Activated T-cell treated with anti-CD3 and anti-CD28 coated beads, Interleukin-2, amount 50 U/mL, for 24 hours (primary cell): ENCODE results near the gene MGAT4C.
"Not testable (repeated sequence)": the region's sequence is repeated elsewhere in the genome, so short reads cannot be mapped to it uniquely, and the experiment has no call there.

ENCODE experiments used
- DNase-seq: peaks from one replicate; pipeline ENCODE4 v3.0.0-alpha.2; 2020
- H3K27ac Mint-ChIP-seq: 2 replicates; pipeline ENCODE4 v1.8.0; 2020; ENCODE audit warnings: mild to moderate bottlenecking, mixed read lengths
- H3K27me3 Mint-ChIP-seq: 2 replicates; pipeline ENCODE4 v1.8.0; 2020; ENCODE audit warnings: mixed read lengths
- H3K36me3 Mint-ChIP-seq: 2 replicates; pipeline ENCODE4 v1.8.0; 2020; ENCODE audit warnings: low read depth, mixed read lengths
- H3K4me1 Mint-ChIP-seq: 2 replicates; pipeline ENCODE4 v1.8.0; 2020; ENCODE audit warnings: low read depth, mixed read lengths
- H3K4me3 Mint-ChIP-seq: 2 replicates; pipeline ENCODE4 v1.8.0; 2020; ENCODE audit warnings: mild to moderate bottlenecking, moderate library complexity, mixed read lengths
- H3K9me3 Mint-ChIP-seq: 2 replicates; pipeline ENCODE4 v1.8.0; 2020; ENCODE audit warnings: mixed read lengths

Gene MGAT4C

DNA sequence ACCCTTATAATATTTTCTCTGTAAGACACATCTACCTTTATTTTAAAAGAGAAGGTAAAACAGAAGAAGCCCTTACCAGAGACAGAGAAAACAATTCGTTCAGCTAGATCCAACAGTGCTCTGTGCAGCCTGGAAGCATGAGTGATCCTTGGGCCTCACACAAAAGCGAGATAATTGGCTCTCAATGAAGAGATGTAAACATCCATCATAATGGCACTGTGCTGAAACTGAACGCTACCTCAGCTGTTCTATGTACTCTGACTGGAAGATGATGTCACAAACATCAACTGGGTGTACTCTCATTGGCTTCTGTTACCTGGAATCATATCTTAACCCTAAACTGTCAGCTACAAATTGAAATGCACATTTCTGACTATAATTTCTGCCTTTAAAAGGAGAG, at the start of gene MGAT4C:
MGAT4C (minus strand) TSS at position 229 of the 400 bp plus-strand sequence.
- Mint-ChIP-seq H3K9me3 (no peaks in the 10 kb centered on the region), H3K27ac (no peak within 1 kb of the TSS), H3K27me3 (no peaks in the 10 kb centered on the region), H3K36me3 (no peaks in the 10 kb centered on the region), H3K4me1 (no peaks in the 10 kb centered on the region), H3K4me3 (no peak within 1 kb of the TSS)
- DNase-seq, result no peak

DNA sequence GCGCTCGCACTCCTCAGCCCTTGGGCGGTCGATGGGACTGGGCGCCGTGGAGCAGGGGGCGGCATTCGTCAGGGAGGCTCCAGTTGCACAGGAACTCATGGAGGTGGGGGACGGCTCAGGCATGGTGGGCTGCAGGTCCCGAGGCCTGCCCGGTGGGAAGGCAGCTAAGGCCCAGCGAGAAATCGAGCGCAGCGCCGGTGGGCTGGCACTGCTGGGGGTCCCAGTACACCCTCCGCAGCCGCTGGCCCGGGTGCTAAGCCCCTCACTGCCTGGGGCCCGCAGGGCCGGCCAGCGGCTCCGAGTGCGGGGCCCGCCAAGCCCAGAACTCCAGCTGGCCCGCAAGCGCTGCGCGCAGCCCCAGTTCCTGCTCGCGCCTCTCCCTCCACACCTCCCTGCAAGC, 40.2 kb upstream of the MGAT4C start:
- not testable (repeated sequence) for H3K27me3 Mint-ChIP-seq, H3K27ac Mint-ChIP-seq, H3K9me3 Mint-ChIP-seq, H3K36me3 Mint-ChIP-seq, H3K4me1 Mint-ChIP-seq, DNase-seq, H3K4me3 Mint-ChIP-seq

DNA sequence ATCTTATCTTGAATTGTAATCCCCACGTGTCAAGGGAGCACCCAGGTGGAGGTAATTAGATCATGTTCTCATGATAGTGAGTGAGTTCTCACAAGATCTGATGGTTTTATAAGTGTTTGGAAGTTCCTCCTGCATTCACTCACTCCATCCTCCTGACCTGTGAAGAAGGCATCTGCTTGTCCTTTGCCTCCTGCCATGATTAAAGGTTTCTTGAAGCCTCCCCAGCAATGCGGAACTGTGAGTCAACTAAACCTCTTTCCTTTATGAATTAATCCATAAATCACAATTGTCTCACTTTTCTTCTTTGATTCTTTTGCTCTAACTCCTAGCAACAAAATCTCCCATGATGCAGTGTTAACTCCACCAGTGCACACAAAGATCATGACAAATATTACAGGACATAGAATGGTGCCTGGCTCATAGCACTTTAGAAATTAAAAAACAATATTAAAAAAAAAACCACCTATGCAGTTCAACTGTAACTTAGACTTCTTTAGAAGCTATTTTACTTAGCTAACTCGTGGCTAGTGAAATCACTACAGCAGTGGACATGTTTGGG, 37.6 kb upstream of the MGAT4C start:
- no peaks in the 10 kb centered on the region for H3K4me1 Mint-ChIP-seq
- no peaks in the 10 kb centered on the region for H3K36me3 Mint-ChIP-seq
- no peaks in the 10 kb centered on the region for H3K27me3 Mint-ChIP-seq
- H3K27ac Mint-ChIP-seq, result no peak overlapping the region
- no peak for DNase-seq
- no peak overlapping the region for H3K4me3 Mint-ChIP-seq
- H3K9me3 Mint-ChIP-seq, result no peaks in the 10 kb centered on the region

DNA sequence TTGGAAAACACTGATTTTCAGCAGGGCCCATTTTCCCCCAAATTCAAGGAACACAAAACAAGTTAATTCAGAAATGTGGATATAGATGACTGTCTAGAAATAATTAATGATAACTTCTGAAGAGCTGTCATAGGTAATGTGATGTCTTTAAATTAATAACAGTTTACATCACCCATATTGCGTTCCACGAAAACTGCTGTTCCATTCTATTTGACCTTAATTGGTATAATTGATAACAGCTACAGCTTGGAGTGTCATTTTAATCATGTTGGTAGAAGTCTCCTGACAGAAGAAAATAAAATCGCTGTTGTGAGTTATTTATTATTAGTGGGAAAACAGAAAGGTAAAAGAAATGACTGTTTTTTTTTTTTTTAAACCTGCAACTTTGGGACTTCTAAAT, 36.3 kb upstream of the MGAT4C start:
- Mint-ChIP-seq H3K4me1 (no peaks in the 10 kb centered on the region), H3K36me3 (no peaks in the 10 kb centered on the region), H3K9me3 (no peaks in the 10 kb centered on the region), H3K27me3 (no peaks in the 10 kb centered on the region), H3K27ac (no peak overlapping the region), H3K4me3 (no peak overlapping the region)
- DNase-seq, result no peak

DNA sequence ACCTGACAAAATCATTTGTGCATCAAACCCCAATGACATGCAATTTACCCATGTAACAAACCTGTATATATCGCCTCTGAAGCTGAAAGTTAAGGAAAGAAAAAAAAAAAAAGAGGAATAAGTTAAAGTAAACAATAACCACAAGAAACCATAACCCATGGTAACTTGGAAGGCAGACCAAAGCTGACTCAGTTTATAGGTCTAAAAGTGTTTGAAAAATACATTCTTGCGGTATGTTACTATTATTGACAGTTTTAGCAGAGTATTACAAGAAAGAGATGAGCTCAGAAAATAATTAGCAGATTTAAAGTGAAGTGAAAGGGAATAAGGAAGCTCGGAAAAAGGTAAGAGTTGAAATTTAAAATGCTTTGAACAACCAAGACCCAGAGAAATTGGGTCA, 34.4 kb upstream of the MGAT4C start:
- no peaks in the 10 kb centered on the region for H3K4me1 Mint-ChIP-seq
- H3K27me3 Mint-ChIP-seq, result no peaks in the 10 kb centered on the region
- no peak overlapping the region for H3K4me3 Mint-ChIP-seq
- H3K9me3 Mint-ChIP-seq, result no peaks in the 10 kb centered on the region
- no peak for DNase-seq
- H3K36me3 Mint-ChIP-seq, result no peaks in the 10 kb centered on the region
- no peak overlapping the region for H3K27ac Mint-ChIP-seq

DNA sequence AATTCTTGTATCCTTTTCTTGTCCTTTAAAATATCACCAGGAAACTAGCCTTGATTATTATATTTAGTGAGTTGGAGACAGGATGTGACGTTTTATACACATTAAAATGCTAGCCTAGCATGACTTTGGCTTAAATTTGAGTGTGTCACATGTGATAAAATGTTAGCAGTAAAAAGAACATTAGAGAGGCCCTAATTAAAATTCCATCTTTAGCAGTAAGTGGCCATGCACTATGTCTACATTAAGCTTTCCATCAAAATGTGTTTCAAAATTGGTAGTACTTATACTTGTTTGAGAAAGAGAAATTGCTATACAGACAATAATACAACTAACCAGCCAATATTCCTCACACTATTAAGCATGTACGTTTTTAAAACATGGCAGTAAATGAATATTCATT, 29.9 kb upstream of the MGAT4C start:
- no peak for DNase-seq
- Mint-ChIP-seq H3K36me3 (no peaks in the 10 kb centered on the region), H3K4me1 (no peaks in the 10 kb centered on the region), H3K27me3 (no peaks in the 10 kb centered on the region), H3K4me3 (no peak overlapping the region), H3K9me3 (no peaks in the 10 kb centered on the region), H3K27ac (no peak overlapping the region)

DNA sequence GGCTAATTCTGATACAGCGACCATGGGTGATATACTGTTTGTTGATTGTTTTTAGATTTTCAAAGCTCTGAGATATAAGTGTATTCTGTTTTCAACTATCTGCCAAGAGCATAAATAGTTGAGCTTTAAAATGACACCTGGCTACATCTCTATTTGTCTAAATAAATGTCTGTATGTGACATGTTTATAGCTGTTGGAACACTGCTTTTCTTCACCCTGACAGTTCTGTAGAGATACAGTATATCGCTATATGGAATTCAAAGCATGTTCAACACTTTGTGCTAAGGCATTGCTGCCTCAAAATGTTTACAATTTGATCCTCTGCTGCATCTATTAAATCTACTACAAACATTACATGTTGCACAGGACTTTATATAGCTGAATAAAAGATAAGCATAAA, 27.4 kb upstream of the MGAT4C start:
- H3K4me3 Mint-ChIP-seq, result no peak overlapping the region
- DNase-seq, result no peak
- no peaks in the 10 kb centered on the region for H3K9me3 Mint-ChIP-seq
- no peak overlapping the region for H3K27ac Mint-ChIP-seq
- no peaks in the 10 kb centered on the region for H3K27me3 Mint-ChIP-seq
- H3K4me1 Mint-ChIP-seq, result no peaks in the 10 kb centered on the region
- H3K36me3 Mint-ChIP-seq, result no peaks in the 10 kb centered on the region

DNA sequence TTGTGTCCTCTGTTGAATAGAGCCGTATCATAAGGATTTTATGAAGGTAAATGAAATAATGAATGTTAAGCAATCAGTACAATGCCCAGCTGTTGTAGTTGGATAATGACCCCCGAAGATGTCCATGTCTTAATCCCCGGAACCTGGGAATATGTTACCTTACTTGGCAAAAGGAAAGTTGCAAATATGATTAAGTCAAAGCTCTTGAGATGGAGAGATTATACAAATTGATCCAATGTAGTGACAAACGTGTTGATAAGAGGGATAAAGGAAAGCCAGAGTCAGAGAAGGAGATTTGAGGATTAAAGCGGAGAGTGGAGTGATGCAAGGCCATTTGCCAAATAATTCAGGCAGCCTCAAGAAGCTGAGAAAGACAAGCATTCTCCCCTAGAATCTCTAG, 19.2 kb upstream of the MGAT4C start:
- H3K9me3 Mint-ChIP-seq, result peaks cover 10% of the 10 kb centered on the region
- H3K36me3 Mint-ChIP-seq, result no peaks in the 10 kb centered on the region
- no peak overlapping the region for H3K4me3 Mint-ChIP-seq

DNA sequence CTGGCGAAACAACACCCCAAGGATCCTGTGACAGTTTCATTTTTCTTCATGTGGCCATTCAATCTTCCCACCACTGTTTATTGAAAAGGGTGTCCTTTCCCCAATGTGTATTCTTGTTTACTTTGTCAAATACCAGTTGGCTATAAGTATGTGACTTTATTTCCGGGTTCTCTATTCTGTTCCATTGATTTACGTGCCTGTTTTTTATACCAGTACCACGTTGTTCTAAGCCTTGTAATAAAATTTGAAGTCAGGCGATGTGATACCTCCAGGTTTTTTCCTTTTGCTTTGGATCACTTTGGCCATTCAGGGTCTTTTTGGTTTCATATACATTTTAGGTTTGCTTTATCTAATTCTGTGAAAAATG, 9.1 kb upstream of the MGAT4C start:
- Mint-ChIP-seq H3K4me1 (no peaks in the 10 kb centered on the region), H3K4me3 (no peak overlapping the region), H3K36me3 (no peaks in the 10 kb centered on the region), H3K27ac (no peak overlapping the region), H3K9me3 (peaks cover 8% of the 10 kb centered on the region), H3K27me3 (peaks cover 6% of the 10 kb centered on the region)
- DNase-seq, result no peak

More for the DNA sequence above, 19.2 kb upstream of the MGAT4C start:
- DNase-seq, result no peak
- Mint-ChIP-seq H3K27ac (no peak overlapping the region), H3K27me3 (no peaks in the 10 kb centered on the region), H3K4me1 (no peaks in the 10 kb centered on the region)

DNA sequence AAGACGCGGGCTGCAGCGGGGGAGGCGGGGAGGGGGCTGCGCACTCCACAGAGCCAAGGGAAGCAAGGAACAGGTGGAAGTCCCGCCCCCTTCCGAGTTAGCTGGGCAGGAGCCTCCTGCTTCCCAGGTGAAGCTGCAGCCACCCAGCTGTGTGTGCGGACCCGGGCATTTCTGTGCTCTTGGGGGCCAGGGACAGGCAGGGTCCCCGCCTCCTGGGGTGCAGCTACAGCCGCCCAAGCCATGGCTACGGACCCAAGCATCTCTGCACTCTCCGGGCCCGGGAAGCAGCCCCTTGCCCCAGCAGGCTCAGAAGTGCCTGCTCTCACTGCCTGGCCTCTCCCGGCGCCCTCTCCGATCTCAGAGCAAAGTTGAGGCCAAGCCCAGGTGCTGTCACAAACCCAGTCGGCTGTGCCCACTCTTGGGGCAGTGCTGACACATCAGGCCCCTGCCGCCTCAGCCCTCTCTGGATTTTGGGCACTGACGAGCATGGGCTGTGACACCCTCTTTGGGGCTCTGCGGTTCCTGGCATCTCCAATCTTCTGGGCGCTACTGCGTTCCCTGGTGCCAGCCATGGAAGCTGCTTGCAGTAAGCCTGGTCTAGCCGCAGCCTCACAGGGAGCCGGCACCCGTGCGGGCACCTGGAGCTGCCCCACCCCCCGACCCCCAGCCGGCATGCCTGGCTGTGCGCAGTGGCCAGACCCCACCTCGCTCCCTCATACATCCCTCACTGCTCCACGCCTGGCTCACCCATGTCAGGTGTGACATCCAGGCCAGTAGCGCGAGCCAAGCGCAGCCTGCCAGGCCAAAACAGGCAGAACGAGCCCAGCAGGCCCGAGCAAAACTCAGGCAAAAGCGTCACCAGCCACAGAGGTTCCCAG, 8.5 kb upstream of the MGAT4C start:
- peaks cover 8% of the 10 kb centered on the region for H3K9me3 Mint-ChIP-seq
- no peaks in the 10 kb centered on the region for H3K4me1 Mint-ChIP-seq
- H3K27ac Mint-ChIP-seq, result no peak overlapping the region
- no peak for DNase-seq
- H3K4me3 Mint-ChIP-seq, result no peak overlapping the region
- peaks cover 6% of the 10 kb centered on the region for H3K27me3 Mint-ChIP-seq
- no peaks in the 10 kb centered on the region for H3K36me3 Mint-ChIP-seq

DNA sequence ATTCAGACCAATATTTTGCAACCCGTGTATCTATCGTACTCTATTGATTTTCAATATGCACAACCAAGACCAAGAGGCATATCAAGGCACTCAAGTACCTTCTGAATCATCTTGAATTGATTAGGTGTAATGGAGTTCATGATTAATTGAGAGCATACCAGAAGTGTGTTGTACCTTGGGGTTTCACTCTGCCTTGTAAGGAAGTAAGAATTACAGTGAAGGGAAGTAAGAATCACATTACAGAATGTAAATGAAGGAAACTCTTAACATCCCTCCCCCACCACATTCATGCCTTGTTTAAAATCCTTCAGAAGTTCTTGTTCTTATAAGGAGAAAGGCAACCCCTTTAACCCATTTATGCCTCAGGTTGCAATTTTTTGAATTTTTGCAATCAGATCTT, 5.4 kb upstream of the MGAT4C start:
- peaks cover 6% of the 10 kb centered on the region for H3K27me3 Mint-ChIP-seq
- H3K9me3 Mint-ChIP-seq, result peaks cover 8% of the 10 kb centered on the region
- H3K36me3 Mint-ChIP-seq, result no peaks in the 10 kb centered on the region
- DNase-seq, result no peak
- H3K27ac Mint-ChIP-seq, result no peak overlapping the region
- H3K4me1 Mint-ChIP-seq, result no peaks in the 10 kb centered on the region
- H3K4me3 Mint-ChIP-seq, result no peak overlapping the region

DNA sequence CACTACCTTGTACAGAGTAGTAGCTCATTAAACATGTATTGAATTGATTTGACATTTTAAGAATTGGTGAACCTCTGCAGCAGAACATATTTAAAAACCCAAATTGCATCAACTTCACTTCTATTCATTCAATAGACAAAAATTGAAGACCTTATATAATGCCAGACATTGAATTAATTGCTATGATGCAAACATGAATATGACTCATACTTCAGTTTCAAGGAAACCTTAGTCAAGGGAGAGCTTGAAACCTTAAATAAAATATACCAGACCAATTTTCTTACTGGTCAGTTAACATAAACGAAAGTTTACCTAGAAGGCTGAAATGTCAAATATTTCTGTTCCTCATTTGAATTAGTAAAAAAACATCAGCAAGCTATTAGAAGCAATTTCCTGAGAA, 5.0 kb upstream of the MGAT4C start:
- Mint-ChIP-seq H3K27ac (no peak overlapping the region), H3K4me3 (no peak overlapping the region), H3K36me3 (no peaks in the 10 kb centered on the region), H3K4me1 (no peaks in the 10 kb centered on the region), H3K9me3 (peaks cover 6% of the 10 kb centered on the region), H3K27me3 (peaks cover 6% of the 10 kb centered on the region)
- DNase-seq, result no peak

DNA sequence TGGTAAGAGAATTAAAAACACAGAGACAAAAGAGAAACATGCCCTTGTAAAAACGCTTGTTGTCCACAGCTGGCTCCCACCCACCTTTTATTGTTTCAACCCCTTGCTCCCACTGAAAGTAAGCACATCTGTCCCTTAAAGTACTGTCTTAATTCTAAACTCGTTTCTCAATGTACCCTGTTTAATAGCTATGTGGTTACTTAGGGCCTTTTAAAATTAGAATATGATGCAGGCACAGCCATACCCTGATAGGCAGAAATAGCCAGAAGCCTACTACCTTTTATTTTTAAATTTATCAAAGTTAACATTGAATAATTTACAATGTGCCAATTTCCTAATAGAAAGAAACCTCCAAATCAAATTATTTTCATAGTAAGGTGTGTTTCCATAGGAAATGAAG, 4.0 kb upstream of the MGAT4C start:
- H3K4me1 Mint-ChIP-seq, result no peaks in the 10 kb centered on the region
- no peak for DNase-seq
- no peaks in the 10 kb centered on the region for H3K9me3 Mint-ChIP-seq
- peaks cover 2% of the 10 kb centered on the region for H3K27me3 Mint-ChIP-seq
- H3K27ac Mint-ChIP-seq, result no peak overlapping the region
- no peak overlapping the region for H3K4me3 Mint-ChIP-seq
- H3K36me3 Mint-ChIP-seq, result no peaks in the 10 kb centered on the region

DNA sequence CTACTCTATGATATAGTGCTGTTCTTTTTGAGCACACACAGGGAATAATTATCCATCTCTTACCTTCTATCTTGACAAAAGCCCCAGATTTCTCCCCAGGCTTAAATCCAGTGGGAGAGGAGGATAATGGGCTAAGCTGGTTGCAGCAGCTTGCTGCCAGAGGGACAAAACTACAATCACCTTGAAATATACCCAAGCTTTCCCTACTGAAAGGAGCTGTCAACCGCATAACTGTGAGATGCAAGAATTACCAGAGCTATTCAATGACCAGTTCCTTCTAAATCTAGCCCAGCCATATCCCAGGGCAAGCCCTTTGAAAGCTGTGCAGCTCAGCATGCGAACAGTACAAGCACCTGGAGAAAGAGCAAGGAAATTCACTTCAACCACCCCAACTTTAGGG, 943 bp upstream of the MGAT4C start:
- H3K27me3 Mint-ChIP-seq, result no peaks in the 10 kb centered on the region
- no peak overlapping the region for H3K4me3 Mint-ChIP-seq
- H3K36me3 Mint-ChIP-seq, result no peaks in the 10 kb centered on the region
- no peak for DNase-seq
- no peak overlapping the region for H3K27ac Mint-ChIP-seq
- H3K4me1 Mint-ChIP-seq, result no peaks in the 10 kb centered on the region
- H3K9me3 Mint-ChIP-seq, result no peaks in the 10 kb centered on the region

DNA sequence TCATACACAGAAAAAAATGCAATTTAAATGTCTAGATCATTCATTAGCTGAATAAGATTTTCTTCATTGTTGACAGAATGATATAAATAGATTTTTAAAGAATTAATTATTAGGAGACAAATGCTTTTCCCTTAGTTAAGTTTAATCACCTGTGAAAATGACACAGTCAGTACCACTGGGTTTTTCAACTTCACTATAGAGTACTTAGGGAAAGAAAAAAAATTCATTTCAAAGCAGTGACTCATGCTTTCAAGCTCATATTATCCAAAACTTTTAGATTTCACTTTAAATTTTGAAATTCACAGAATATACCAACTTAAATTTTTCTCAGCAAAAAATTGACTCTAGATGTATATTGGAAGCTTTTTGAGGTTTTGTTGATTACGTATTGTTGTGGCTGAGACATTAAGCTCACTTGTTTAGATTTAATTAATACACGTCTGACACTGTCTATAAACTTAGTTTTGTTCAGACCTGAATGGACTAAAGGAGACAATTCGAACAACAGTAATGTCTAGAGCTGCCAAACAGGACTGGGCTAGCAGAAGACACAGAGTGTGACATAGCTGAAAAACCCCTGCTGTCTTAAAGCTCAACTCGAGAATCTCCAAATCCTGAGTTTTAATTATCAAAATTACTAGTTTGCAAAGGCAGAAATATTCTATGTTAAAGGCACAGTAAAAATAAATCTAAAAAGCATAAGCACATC, 1.6 kb downstream of the MGAT4C start:
- Mint-ChIP-seq H3K9me3 (no peaks in the 10 kb centered on the region), H3K27ac (no peak overlapping the region), H3K4me1 (no peaks in the 10 kb centered on the region), H3K4me3 (no peak overlapping the region), H3K27me3 (no peaks in the 10 kb centered on the region), H3K36me3 (no peaks in the 10 kb centered on the region)
- DNase-seq, result no peak
